Skin of body (tissue), 2 donors: Measurements from ENCODE around the gene MBNL1. TPM values are rescaled to one million over a fixed set of nuclear protein-coding genes. Genes with fewer than 3 reads are reported as not detected.
"Not testable (repeated sequence)": the region's sequence is repeated elsewhere in the genome, so short reads cannot be mapped to it uniquely, and the experiment has no call there.

Experiments
- DNase-seq: peaks from one replicate; lab custom pipeline; 2025; lab: John Stamatoyannopoulos, UW
- total RNA-seq: library from RNA; depleted of rRNA; stranded (reverse); fragments of >200 nt; gene quantifications from one replicate; pipeline ENCODE4 v1.2.3, GENCODE V29; 2014

The MBNL1 gene
- total RNA-seq, 1 donor from 2014 or later: 142 TPM

DNA sequence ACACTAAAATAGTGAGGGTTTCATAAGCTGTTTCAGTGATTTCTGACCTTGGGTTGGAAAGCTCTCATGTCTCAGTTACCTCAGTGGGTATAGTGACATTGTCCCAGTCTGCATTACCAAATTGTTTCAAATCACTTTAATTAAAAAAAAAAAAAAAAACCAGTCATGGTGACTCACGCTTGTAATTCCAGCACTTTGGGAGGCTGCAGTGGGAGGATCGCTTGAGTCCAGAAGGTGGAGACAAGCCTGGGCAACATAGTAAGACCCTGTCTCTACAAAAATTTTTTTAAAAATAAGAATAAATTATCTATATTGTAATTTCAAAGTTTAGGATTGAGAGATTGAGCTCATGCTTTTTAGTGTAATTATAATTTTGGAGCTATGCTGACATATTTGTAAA lies 78.0 kb downstream of the MBNL1 start:
- DNase-seq: no peak

DNA sequence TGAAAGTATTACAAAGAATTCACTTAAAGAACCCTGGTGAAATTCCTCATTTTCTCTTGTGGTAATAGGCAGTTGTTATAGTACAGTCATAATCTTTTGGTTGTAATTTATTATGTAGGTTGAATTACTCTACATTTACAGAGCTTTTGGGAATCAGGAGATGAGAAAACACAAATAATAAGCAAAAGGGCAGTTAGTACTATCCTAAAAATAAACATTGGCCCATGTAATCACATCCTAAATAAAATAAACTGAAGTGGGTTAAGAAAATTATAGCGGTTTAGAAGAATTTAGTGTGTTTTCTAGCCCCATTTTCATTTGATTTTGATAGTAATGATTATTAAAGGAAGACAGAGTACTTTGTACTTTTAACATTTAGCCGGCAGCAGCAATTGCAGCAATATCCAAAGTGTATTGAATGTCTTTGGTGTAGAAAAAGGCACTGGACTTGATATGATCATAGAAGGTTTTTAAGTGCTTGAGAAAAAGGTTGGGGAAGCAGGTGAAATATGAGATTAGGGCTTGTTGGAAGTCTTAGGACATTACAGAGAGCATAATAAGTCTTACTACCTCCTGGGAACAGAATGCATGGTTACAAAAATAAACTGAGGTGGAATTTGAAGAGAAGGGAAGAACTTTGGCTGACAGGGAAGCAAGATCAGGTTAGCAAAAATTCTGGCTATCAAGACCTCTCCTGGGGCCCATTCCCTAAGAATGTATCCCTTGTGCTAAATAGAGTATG lies 79.9 kb downstream of the MBNL1 start:
- no peak for DNase-seq

DNA sequence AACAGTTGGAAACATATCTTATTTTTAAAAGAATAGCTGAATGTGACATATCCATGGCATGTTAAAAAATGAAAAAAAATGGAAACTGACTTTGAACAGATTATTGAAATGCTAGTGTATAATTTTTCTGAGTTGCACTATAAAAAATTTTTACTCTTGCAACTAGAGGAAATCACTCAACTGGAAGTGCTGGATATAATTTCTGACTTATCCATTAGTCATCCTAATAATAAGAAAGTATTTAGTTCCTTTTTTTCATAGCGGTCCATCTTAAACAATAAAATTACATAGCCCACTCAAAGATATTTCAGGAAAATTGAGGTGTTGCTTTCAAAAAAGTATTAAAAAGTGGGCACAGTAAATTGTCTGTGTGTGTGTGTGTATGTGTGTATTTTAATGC lies 80.7 kb downstream of the MBNL1 start:
- no peak for DNase-seq

DNA sequence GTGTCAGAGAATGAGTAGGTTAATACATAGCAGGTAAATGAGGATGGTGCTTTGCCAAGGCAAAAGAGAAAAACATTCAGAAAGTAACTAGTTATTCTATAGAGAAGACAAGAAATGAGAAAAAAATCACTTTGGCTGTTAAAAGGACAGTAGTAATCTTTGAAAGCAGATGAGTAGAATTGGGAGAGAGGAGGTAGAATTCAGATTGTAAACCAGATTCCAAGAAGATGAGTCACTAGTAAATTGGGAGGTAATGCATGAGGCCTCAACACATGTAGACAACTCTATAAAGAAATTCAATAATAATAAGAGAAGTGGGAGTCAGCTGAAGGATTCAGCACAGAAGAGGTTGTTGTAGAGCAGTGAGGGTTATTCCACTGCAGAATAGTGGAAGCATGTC lies 81.4 kb downstream of the MBNL1 start:
- no peak for DNase-seq

DNA sequence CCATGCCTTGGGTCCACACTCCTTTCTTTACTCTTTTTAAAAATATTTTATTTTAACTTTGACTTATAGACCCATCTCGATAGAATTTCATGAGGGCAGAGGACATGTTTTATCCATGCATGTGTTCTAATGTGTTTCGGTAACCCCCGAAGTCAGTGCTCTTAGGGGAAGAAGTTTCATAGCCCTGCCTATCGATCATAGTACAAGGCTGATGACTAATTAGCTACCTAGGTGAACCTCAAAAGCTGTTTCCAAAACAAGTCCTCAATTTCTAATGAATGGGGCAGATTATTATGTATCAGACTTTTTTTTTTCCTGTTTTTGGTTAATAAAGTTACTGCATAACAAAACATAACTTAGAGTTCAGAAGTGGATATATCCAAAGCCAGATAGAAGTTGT lies 82.0 kb downstream of the MBNL1 start:
- DNase-seq: no peak

DNA sequence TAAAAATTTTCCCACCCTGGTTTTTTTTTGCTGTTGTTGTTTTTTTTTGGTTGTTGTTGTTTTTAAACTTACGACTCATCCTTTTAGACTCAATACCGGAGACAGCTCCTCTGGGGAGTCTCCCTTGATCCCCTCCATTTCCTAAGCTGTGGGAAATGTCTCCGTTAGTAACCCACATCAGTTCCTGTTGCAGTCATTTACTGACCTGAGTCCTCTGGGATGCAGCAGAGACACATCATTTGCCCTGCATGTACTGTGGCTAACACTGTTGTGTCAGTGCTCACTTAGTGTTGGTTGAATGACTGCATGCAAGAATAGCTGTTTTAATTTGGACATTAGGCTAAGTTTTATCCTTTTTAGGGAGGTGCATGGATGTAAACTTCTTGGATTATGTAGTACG lies 83.8 kb downstream of the MBNL1 start:
- no peak for DNase-seq

DNA sequence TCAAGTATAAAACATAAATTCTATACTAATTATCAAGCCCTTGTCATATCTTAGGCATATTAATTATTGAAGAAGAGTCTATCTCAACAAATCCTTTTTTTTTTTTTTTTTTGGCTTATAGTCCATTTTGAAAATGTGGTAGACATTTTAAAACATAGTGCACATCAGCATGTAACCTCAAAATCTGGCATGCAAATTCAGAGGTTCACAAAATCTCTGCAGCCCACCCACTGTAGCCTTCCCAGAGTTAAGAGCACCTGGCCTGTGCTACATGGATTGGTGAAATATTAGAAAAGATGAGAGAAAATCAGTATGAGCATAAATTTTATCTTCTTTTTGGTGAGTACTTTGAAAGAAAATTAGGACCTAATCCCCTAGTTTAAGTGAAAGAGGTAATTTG lies 84.8 kb downstream of the MBNL1 start:
- DNase-seq: no peak

DNA sequence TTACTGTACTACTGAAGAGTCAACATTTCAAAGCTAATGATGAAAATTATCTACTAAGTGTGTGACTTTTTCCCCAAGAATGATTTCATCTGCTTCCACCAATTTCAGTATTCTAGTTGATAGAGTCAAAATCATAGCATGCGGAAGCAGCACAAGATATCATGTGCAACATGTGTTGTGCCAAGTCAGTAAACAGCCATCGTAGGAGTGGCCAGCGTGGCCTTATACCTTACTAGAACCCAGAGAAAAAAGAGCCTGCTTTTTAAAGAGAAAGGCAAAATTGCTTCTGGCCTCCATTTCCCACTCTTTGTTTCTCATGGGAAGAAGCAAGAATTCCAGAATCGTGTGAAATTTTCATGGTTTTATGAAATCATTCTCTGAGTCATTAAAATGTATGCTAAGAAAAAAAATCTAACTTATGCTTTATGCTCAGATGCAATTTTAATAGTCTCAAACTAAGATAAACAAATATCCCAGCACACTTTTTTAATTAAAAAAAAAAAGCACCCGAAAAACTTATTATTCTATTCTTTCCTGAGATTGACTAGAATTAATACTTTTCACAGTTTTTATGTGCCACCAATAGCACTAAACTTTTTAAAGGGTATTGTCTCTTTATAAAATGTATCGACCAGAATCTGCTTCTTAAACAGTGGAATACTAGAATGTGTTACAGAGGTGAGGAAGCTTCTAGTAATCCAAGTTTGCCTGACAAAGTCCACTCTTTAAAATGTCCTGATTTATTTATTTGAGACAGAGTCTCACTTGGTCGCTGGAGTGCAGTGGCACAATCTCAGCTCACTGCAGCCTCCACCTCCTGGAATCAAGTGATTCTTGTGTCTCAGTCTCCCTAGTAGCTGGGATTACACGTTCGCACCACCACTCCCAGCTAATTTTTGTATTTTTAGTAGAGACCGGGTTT lies 87.3 kb downstream of the MBNL1 start:
- no peak for DNase-seq

DNA sequence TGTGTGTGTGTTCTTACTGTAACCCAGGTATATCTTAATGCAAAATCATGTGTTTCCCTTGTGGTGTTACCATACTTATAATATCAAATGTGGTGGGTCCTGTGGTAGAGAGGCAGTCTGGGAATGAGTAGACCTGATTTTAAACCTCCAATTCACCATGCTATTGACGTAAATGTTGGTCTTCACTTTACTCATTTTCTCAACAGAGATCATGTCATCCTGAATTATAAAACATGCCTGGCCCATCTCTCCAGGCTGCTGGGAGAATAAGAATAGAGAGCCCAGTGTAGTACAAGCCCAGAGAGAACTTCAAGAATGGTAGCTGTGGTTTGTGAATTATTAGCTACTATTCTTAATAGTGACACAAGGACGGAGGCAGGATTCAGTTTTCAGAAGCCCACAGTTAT lies 88.1 kb downstream of the MBNL1 start:
- DNase-seq: no peak

DNA sequence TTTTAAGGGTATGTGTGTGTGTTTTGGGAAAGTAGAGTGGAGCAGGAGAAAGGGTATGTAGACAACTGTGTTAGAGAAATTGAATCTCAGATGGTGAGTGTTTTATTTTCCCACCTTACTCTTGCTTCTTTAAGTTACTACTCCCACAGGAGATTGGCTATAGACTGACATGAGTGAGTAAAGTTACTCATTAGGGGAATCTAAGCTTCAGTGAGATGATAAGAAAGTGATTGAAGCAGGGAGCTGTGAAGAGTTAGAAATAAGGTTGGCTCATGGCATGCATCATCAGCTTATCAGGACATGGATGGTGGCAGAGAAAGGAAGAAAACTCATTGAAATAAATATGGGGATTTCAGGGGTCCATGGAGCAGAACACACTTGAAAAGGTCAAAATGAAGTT lies 88.9 kb downstream of the MBNL1 start:
- DNase-seq: no peak

DNA sequence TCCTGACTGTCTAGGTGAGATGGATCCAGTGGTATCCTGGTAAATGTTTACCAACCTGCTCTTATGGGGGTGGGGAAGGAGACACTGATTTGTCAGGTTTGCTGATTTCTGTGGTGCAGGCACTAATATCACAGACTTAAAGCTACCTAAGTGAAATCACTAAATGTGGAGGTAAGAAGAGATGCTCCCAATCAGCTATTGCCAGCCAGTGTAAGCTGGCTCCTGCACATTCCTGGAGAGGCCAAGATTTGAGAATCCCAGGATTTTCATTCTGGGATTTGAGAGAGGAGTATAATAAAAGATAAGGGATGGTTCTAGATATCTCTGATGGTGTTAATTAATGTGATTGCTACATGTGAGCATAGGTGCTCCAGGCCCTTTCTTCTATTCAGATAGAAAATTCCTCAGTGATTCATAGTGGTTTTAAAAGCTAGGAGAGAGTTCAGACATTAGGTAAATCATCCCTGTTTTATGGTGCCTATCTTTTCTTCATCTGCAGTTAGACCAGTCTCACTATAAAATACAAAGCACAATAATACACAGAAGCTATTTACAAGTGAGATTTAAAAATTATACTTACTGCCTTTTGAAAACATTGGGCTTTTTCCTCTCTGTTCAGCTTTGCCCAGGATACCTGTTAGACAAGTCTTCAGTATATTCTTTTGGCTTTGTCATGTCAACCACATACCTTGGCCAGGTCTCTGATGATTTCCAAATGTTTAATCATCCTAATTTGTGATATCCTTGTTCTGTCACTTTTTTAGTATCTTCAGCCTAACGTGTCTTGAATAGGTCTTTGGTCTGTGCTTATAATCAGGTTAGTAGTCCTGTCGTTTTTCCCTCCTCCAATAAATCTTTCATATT lies 90.9 kb downstream of the MBNL1 start:
- no peak for DNase-seq

DNA sequence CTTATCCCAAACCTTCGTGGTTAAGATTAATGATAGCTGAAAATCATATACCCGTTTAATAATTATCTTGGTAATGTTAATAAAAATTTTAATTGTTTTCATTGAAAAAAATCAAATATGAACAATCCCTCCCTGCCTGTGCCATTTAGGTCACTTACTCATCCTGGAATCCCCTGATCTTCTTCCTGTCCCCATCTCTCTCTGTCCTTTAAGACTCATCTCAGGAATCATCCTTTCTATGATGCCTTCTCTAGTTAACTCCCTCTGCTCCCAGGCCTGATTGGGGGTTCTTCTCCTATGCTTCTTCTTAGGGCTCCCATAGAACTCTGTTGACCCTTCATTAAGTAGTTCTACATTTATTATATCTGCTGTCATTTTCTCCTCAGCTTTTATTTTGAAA lies 91.6 kb downstream of the MBNL1 start:
- DNase-seq: no peak

DNA sequence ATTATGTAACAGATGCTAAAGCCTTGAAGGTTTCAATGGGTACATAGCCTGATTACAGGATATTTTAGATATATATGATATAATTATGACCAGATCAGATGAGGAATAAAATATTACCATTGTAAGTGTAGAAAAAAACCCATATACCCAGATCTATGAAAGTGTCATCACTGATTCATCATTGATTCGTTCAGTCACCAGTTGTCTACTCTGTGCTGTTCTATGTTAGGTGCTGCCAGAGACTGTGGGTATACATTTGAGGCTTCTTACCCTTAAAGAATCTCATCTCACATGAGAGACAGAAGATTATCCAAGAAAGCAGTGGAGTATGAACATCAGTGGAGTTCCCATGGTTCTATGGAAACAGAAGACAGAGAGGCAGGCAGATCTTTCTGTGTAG lies 92.2 kb downstream of the MBNL1 start:
- DNase-seq: no peak

DNA sequence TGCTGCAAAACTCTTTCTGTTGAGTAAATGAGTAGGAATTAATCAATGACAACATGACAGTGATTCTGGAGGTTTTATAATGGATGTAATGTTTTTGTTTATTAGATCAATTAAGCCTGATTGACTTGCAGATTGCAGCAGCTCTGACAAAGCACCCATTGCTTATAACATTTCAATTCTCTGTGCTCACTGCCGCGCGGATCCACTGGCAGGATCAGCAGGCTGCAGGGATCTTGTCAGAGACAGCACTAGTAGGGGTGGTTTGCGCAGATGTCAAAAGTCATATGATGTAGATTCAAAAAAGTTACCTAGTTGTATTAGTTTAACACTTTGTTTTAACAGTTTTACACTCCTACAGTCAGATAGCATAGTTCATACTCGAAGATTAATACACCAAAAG lies 93.4 kb downstream of the MBNL1 start:
- no peak for DNase-seq

DNA sequence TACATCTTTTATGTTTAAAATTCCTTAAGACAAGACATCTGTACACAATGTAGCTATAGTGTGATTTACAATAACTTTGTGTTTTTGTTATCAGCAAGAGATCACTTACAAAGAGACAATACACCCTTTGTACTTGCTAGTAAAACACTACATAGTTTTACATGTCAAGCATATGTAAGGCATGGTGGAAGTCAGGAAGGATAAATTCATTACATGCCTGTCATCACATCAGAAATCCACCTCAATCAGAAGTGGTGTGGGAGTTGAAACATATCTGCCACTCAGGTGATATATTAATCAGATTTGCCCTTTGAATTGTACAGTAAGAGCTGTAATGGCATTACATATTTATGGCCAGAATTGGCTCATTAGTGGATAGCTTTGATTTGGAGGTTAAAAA lies 95.5 kb downstream of the MBNL1 start:
- DNase-seq: no peak

DNA sequence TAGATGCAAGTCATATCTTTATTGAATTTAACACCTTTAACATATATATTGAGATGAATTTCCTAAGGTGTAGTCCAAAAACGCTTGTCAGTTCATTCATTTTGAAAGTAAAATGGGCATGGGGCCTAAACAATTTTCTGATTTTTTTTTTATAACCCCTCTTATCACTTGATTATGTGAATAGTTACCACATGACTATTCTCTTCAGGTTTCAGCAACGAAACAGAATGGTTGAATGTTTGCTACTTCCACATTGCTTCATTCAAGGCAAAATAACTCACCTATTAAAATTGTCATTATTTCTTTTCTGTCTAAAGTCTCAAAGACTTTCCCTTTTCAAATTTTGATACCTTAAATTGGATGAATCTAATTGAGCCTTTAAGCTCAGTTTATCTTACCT lies 96.4 kb downstream of the MBNL1 start:
- DNase-seq: no peak

DNA sequence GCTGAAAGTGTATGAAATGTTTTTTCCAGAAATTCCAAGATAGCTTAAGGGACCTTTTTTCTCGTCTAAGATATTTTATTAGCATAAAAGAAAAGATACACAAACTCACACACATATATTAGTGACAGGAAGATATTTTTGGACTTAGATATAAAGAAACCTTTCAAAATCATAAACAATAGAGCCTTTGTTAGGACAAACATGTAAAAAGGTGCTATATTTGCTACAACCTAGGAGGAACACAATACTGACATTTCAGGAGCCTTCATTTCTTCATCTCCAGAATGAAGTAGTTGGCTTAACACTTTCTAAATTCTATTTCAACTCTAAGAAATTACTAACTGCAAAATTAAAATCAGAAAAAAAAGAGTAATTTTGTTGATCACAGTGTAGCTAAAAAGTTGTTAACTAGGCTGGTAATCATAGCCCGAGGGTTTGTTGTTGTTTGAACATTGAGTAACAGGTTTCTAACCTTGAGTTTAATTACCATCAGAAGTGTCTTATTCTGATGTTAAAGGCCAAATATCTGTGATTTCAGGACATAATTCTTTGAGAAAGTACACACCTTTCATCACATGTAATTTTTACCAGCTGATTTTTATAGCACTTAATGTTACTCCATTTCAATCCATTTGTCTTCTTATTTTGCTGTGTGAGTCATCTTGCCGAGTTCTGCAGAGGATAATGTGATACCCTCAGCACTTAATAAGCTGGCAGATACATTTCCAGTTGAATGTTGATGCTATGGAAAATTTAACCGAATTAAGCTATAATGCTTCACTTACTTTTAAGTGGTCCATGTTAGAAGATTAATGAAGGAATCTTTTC lies 97.3 kb downstream of the MBNL1 start:
- no peak for DNase-seq

DNA sequence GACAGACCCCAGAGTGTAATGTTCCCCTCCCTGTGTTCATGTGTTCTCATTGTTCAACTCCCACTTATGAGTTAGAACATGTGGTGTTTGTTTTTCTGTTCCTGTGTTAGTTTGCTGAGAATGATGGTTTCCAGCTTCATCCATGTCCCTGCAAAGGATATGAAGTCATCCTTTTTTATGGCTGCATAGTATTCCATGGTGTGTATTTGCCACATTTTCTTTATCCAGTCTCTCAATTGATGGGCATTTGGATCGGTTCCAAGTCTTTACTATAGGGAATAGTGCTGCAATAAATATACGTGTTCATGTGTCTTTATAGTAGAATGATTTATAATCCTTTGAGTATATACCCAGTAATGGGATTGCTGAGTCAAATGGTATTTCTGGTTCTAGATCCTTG lies 98.5 kb downstream of the MBNL1 start:
- not testable (repeated sequence) for DNase-seq

DNA sequence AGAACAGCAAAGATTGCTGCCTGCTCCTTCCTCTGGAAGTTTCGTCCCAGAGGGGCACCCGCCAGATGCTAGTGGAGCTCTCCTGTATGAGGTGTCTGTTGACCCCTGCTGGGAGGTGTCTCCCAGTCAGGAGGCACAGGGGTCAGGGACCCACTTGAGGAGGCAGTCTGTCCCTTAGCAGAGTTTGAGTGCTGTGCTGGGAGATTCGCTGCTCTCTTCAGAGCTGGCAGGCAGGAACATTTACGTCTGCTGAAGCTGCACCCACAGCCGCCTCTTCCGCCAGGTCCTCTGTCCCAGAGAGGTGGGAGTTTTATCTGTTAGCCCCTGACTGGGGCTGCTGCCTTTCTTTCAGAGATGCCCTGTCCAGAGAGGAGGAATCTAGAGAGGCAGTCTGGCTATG lies 103.9 kb downstream of the MBNL1 start:
- not testable (repeated sequence) for DNase-seq

DNA sequence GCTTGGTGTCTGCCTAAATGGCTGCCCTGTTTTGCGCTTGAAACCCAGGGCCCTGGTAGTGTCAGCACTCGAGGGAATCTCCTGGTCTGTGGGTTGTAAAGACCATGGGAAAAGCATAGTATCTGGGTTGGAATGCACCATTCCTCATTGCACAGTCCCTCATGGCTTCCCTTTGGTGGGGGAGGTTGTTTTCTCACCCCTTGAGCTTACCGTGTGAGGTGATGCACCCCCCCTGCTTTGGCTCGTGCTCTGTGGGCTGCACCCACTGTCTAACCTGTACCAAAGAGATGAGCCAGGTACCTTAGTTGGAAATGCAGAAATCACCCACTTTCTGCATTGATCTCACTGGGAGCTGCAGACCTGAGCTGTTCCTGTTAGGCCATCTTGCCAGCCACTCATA lies 104.7 kb downstream of the MBNL1 start:
- no peak for DNase-seq
